H1 (cell line): ENCODE data around the gene MIER1. TPM values are rescaled to one million over a fixed set of nuclear protein-coding genes. Genes with fewer than 3 reads are reported as not detected.

Source experiments
- CTCF ChIA-PET: fragments of 300-600 bp; sonication (Branson Sonifier 250); formaldehyde crosslinking; loops from one replicate; lab custom pipeline; 2021; ENCODE audit not compliant: partially characterized antibody; lab: Charles Lee
- POLR2A ChIA-PET: fragments of 300-600 bp; sonication (Branson Sonifier 250); formaldehyde crosslinking; loops from one replicate; lab custom pipeline; 2021; ENCODE audit warnings: inconsistent platforms; ENCODE audit not compliant: partially characterized antibody; lab: Charles Lee
- DNase-seq, 2 experiments: peaks; one replicate each; pipeline versions ENCODE4 v3.0.0 to v3.0.0-alpha.2; 2010 to 2022; ENCODE audit warnings: low spot score in 2 of 2, low read depth in 1 of 2, mixed read lengths in 1 of 2
- FAIRE-seq: peaks from 2 replicates; lab custom pipeline; 2011; peaks lifted over from hg19 to GRCh38; lab: Jason Lieb, UNC
- H2AFZ ChIP-seq: 2 replicates; pipeline ENCODE4 v1.8.1; 2012; ENCODE audit warnings: low read length, inconsistent platforms
- H2AK5ac ChIP-seq: 2 replicates; pipeline ENCODE4 v1.6.1; 2013; ENCODE audit warnings: low read depth, low read length
- H2BK120ac ChIP-seq: replicated peaks from 2 replicates; pipeline ENCODE3; 2013; ENCODE audit warnings: low read depth, low read length, inconsistent platforms
- H2BK12ac ChIP-seq: 2 replicates; pipeline ENCODE4 v1.6.1; 2013; ENCODE audit warnings: low read depth, low read length
- H2BK15ac ChIP-seq: 2 replicates; pipeline ENCODE4 v1.6.1; 2013; ENCODE audit warnings: low read length
- H2BK20ac ChIP-seq: 2 replicates; pipeline ENCODE4 v1.6.1; 2013; ENCODE audit warnings: low read length
- H2BK5ac ChIP-seq: 2 replicates; pipeline ENCODE4 v1.6.1; 2013; ENCODE audit warnings: low read depth, low read length
- H3K14ac ChIP-seq: 2 replicates; pipeline ENCODE4 v1.6.1; 2013; ENCODE audit warnings: inconsistent platforms; ENCODE audit not compliant: insufficient read length
- H3K18ac ChIP-seq: 2 replicates; pipeline ENCODE4 v1.6.1; 2013; ENCODE audit warnings: low read length; ENCODE audit errors: extremely low read depth
- H3K23ac ChIP-seq: 2 replicates; pipeline ENCODE4 v1.6.1; 2013; ENCODE audit warnings: inconsistent platforms; ENCODE audit not compliant: insufficient read length
- H3K23me2 ChIP-seq: 2 replicates; pipeline ENCODE4 v1.6.1; 2013; ENCODE audit warnings: low read depth, low read length
- H3K27ac ChIP-seq: 2 replicates; pipeline ENCODE4 v1.6.1; 2011; ENCODE audit warnings: low read depth, low read length, inconsistent platforms
- H3K27me3 ChIP-seq, 4 experiments: replicated peaks in 1 of 4; 1 replicate in 1 of 4; 2 replicates in 3 of 4; pipeline versions ENCODE4 v1.6.1 to v1.8.1; 2011 to 2013; ENCODE audit warnings: low read length in 3 of 4, mild to moderate bottlenecking in 3 of 4, inconsistent platforms in 2 of 4, mixed read lengths in 2 of 4, moderate library complexity in 1 of 4; ENCODE audit not compliant: control insufficient read depth in 3 of 4, insufficient read depth in 3 of 4; ENCODE audit errors: extremely low read depth in 1 of 4
- H3K36me3 ChIP-seq, 4 experiments: 2 replicates each; pipeline versions ENCODE4 v1.6.1 to v1.8.1; 2011 to 2013; ENCODE audit warnings: mild to moderate bottlenecking in 4 of 4, low read length in 3 of 4, moderate library complexity in 2 of 4, control low read depth in 1 of 4, inconsistent platforms in 1 of 4; ENCODE audit not compliant: insufficient read depth in 4 of 4, control insufficient read depth in 2 of 4
- H3K4ac ChIP-seq: replicated peaks from 2 replicates; pipeline ENCODE3; 2013; ENCODE audit warnings: low read length, low read depth, mixed read lengths, inconsistent platforms; ENCODE audit not compliant: insufficient read length
- H3K4me1 ChIP-seq, 4 experiments: replicated peaks in 1 of 4; 1 replicate in 1 of 4; 2 replicates in 3 of 4; pipeline versions ENCODE4 v1.6.1 to v1.8.1; 2011 to 2013; ENCODE audit warnings: low read length in 3 of 4, inconsistent platforms in 2 of 4, mixed read lengths in 1 of 4; ENCODE audit not compliant: insufficient read depth in 4 of 4, control insufficient read depth in 3 of 4
- H3K4me2 ChIP-seq, 2 experiments: 2 replicates each; pipeline versions ENCODE4 v1.6.1 to v1.8.1; 2011 to 2013; ENCODE audit warnings: low read depth in 2 of 2, low read length in 2 of 2, control low read depth in 1 of 2, inconsistent platforms in 1 of 2, mild to moderate bottlenecking in 1 of 2; ENCODE audit not compliant: insufficient read depth in 1 of 2
- H3K4me3 ChIP-seq, 4 experiments: fragments of 200-600, 300-600 bp in 1 of 4; sonication (generic), shearing (Covaris generic), sonication (Bioruptor Twin) in 1 of 4; 2 replicates each; pipeline versions ENCODE4 v1.5.1 to v1.8.1; 2011 to 2016; ENCODE audit warnings: low read length in 4 of 4, low read depth in 3 of 4, control low read depth in 2 of 4, inconsistent platforms in 2 of 4, mild to moderate bottlenecking in 2 of 4, mixed read lengths in 1 of 4, moderate library complexity in 1 of 4; ENCODE audit not compliant: insufficient read depth in 2 of 4; ENCODE audit errors: extremely low read depth in 1 of 4
- H3K56ac ChIP-seq: replicated peaks from 2 replicates; pipeline ENCODE3; 2013; ENCODE audit warnings: low read depth, mild to moderate bottlenecking, mixed read lengths, low read length, inconsistent platforms; ENCODE audit not compliant: insufficient read length
- H3K79me1 ChIP-seq: 2 replicates; pipeline ENCODE4 v1.6.1; 2013; ENCODE audit warnings: low read depth, low read length, control low read depth
- H3K79me2 ChIP-seq, 2 experiments: 2 replicates each; pipeline versions ENCODE4 v1.6.1 to v1.8.1; 2012 to 2013; ENCODE audit warnings: low read length in 2 of 2, mild to moderate bottlenecking in 2 of 2, inconsistent platforms in 1 of 2; ENCODE audit not compliant: insufficient read depth in 2 of 2, control insufficient read depth in 1 of 2
- H3K9ac ChIP-seq, 4 experiments: replicated peaks in 1 of 4; 1 replicate in 1 of 4; 2 replicates in 3 of 4; pipeline versions ENCODE4 v1.6.1 to v1.8.1; 2011 to 2013; ENCODE audit warnings: low read depth in 3 of 4, low read length in 3 of 4, control low read depth in 2 of 4, mild to moderate bottlenecking in 2 of 4, moderate library complexity in 2 of 4, inconsistent platforms in 1 of 4; ENCODE audit errors: extremely low read depth in 1 of 4
- H3K9me3 ChIP-seq, 2 experiments: 2 replicates each; pipeline versions ENCODE4 v1.6.1 to v1.8.1; 2012 to 2013; ENCODE audit warnings: mild to moderate bottlenecking in 2 of 2, moderate library complexity in 2 of 2, control low read depth in 1 of 2, inconsistent platforms in 1 of 2, low read depth in 1 of 2, low read length in 1 of 2, mixed read lengths in 1 of 2; ENCODE audit not compliant: insufficient read depth in 2 of 2
- H4K20me1 ChIP-seq, 2 experiments: replicated peaks in 1 of 2; 2 replicates each; pipeline versions ENCODE3 to v1.8.1; 2011 to 2013; ENCODE audit warnings: inconsistent platforms in 2 of 2, low read length in 2 of 2, mild to moderate bottlenecking in 1 of 2; ENCODE audit not compliant: insufficient read depth in 2 of 2, control insufficient read depth in 1 of 2
- H4K5ac ChIP-seq: 2 replicates; pipeline ENCODE4 v1.6.1; 2013; ENCODE audit warnings: low read length, low read depth, mixed read lengths, inconsistent platforms; ENCODE audit not compliant: insufficient read length
- H4K8ac ChIP-seq: 2 replicates; pipeline ENCODE4 v1.8.0; 2013; ENCODE audit warnings: mild to moderate bottlenecking, moderate library complexity, low read length, inconsistent platforms; ENCODE audit not compliant: insufficient read depth; ENCODE audit errors: extremely low read depth
- H4K91ac ChIP-seq: replicated peaks from 2 replicates; pipeline ENCODE3; 2013; ENCODE audit warnings: low read length, mixed read lengths, inconsistent platforms; ENCODE audit not compliant: insufficient read length
- CBX5 ChIP-seq: fragments of 300-800, 300-1000 bp; sonication (generic); IDR thresholded peaks from 2 replicates; pipeline ENCODE4 v1.7.1; 2016; ENCODE audit warnings: antibody characterized with exemption, low read length, low read depth
- CBX8 ChIP-seq: fragments of 300-800, 300-1000 bp; sonication (generic); IDR thresholded peaks from 2 replicates; pipeline ENCODE4 v1.7.1; 2016; ENCODE audit warnings: low read depth, low read length, borderline replicate concordance
- CREB1 ChIP-seq: IDR thresholded peaks from 2 replicates; pipeline ENCODE4 v1.6.1; 2012; ENCODE audit warnings: inconsistent platforms
- EGR1 ChIP-seq: IDR thresholded peaks from 2 replicates; pipeline ENCODE4 v1.6.1; 2011; ENCODE audit warnings: low read depth, low read length, borderline replicate concordance
- EZH2 ChIP-seq: fragments of 200-600 bp; sonication (generic); IDR thresholded peaks from 2 replicates; pipeline ENCODE4 v1.7.1; 2012; ENCODE audit warnings: low read depth, mild to moderate bottlenecking, moderate library complexity, low read length, inconsistent platforms; ENCODE audit not compliant: severe bottlenecking
- JUND ChIP-seq: IDR thresholded peaks from 2 replicates; pipeline ENCODE4 v1.6.1; 2011; ENCODE audit warnings: mild to moderate bottlenecking, improper control_type of control experiment, low read length
- KDM5A ChIP-seq: fragments of 200-600 bp; IDR thresholded peaks from 2 replicates; pipeline ENCODE4 v1.7.1; 2012; ENCODE audit warnings: mild to moderate bottlenecking, low read length, inconsistent platforms, mixed read lengths
- NRF1 ChIP-seq: IDR thresholded peaks from 2 replicates; pipeline ENCODE4 v1.6.1; 2011; ENCODE audit warnings: mild to moderate bottlenecking, low read depth, low read length, improper control_type of control experiment
- RAD21 ChIP-seq, 2 experiments: IDR thresholded peaks in 1 of 2; conservative IDR thresholded peaks in 1 of 2; 2 replicates each; pipeline ENCODE4 v1.6.1; 2011; ENCODE audit warnings: low read depth in 2 of 2, low read length in 2 of 2, improper control_type of control experiment in 1 of 2, inconsistent platforms in 1 of 2, mild to moderate bottlenecking in 1 of 2, moderate library complexity in 1 of 2
- SIRT6 ChIP-seq: IDR thresholded peaks from one replicate; pipeline ENCODE4 v1.7.1; 2012; ENCODE audit warnings: low read length, inconsistent platforms
- SP4 ChIP-seq: IDR thresholded peaks from 2 replicates; pipeline ENCODE4 v1.6.1; 2012; ENCODE audit warnings: low read length, inconsistent platforms
- SUZ12 ChIP-seq: fragments of 200-600 bp; sonication (generic); IDR thresholded peaks from 2 replicates; pipeline ENCODE4 v1.6.1; 2012; ENCODE audit warnings: mild to moderate bottlenecking, inconsistent platforms, low read length, moderate library complexity, mixed read lengths
- ZNF274 ChIP-seq: IDR thresholded peaks from 2 replicates; pipeline ENCODE4 v1.7.0; 2012; ENCODE audit warnings: low read length, borderline replicate concordance; ENCODE audit errors: extremely low read depth
- WGBS, 2 experiments: shearing (Covaris generic) in 1 of 2; methylation state at CpG; one replicate each; pipeline versions ENCODE4 v1.1.6 to v1.1.7; 2013 to 2015; ENCODE audit warnings: low lambda C conversion rate in 2 of 2, mixed read lengths in 2 of 2, inconsistent platforms in 1 of 2, low coverage in 1 of 2, missing lambda C conversion rate in 1 of 2; ENCODE audit not compliant: insufficient replicate concordance in 2 of 2, insufficient coverage in 1 of 2, insufficient read length in 1 of 2; ENCODE audit errors: extremely low coverage in 1 of 2, missing lambda C conversion rate in 1 of 2; 5-methylcytosine and 5-hydroxymethylcytosine counted together
- polyA plus RNA-seq, 7 experiments: library from polyadenylated mRNA; depleted of rRNA in 3 of 7; stranded (reverse) in 5 of 7; unstranded in 2 of 7; fragments of >200 nt in 5 of 7; fragments of 200-250 nt in 2 of 7; gene quantifications; 1 replicate in 5 of 7; 2 replicates in 1 of 7; 4 replicates in 1 of 7; pipeline versions ENCODE4 v1.2.1 to v1.2.3, GENCODE V29; 2011 to 2013; ENCODE audit warnings: missing spikeins in 2 of 7, mixed read lengths in 2 of 7
- total RNA-seq: library from RNA; stranded (reverse); fragmentation: NEBNext Ultra II Directional; extraction: Animal tissue kit (Norgen Biotek cat#: 25700); gene quantifications from 2 replicates; pipeline ENCODE4 v1.2.1, GENCODE V29; 2021
- TF ChIP-seq, protein P1 (sequence below): IDR thresholded peaks from 2 replicates; pipeline ENCODE4 v1.6.1; 2011; ENCODE audit warnings: low read depth, mild to moderate bottlenecking, low read length; ENCODE audit not compliant: insufficient read depth

The MIER1 gene
- total and polyA plus RNA-seq, 2 of the 8 experiments (the other 6 are each of a cell fraction or from before 2014, with no cell fraction given) = 5.2 to 33.5 TPM

DNA sequence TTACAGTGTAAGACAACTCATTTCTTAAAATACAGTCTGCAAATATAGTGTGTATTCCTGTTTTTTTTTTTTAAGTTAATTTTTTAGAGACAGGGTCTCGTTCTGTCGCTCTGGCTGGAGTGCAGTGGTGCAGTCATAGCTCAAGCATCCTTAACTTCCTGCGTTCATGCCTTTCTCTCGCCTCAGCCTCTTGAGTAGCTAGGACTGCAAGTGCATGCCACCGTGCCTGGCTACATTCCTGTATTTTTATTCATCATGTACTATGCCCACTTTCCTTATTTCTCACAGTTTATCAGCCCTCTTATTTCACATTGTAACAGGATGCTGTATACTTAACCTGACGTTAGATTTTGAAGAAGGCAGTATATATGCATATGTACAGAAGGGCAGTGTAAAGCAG, 26.7 kb downstream of the MIER1 start:
- Histone ChIP-seq H3K27me3 (no peaks in the 10 kb centered on the region), H2BK20ac (no peak overlapping the region), H3K4me2 (no peak overlapping the region), H3K18ac (no peak overlapping the region), H3K36me3 (peaks cover 0 to 27% (median 11%) of the 10 kb centered on the region in 4 experiments; a peak in 5 of 8 replicates), H2BK120ac (no peak overlapping the region), H3K9me3 (no peaks in the 10 kb centered on the region), H3K14ac (no peak overlapping the region), H3K4me3 (no peak overlapping the region), H2AK5ac (no peak overlapping the region), H3K4ac (no peak overlapping the region), H3K79me1 (no peaks in the 10 kb centered on the region; the same call in 1 of the 2 replicates), H4K20me1 (peaks cover 3 to 8% of the 10 kb centered on the region in 2 experiments), H3K4me1 (no peaks in the 10 kb centered on the region), H4K8ac (no peak overlapping the region), H3K79me2 (no peaks in the 10 kb centered on the region), H4K91ac (no peak overlapping the region), H2BK5ac (no peak overlapping the region), H2AFZ (no peak overlapping the region), H2BK15ac (no peak overlapping the region), H4K5ac (no peak overlapping the region), H2BK12ac (no peak overlapping the region), H3K9ac (no peak overlapping the region), H3K23me2 (no peaks in the 10 kb centered on the region), H3K23ac (no peak overlapping the region), H3K27ac (no peak overlapping the region), H3K56ac (no peak overlapping the region)
- DNase-seq (no peak), FAIRE-seq (no peak)
- POLR2A ChIA-PET = interaction anchor here (1.0 kb wide), 1 partner anchor 14 kb away, joined by 3 read pairs; no protein-coding TSS in a partner anchor
- CTCF ChIA-PET = interaction anchor here (0.8 kb wide), 1 partner anchor 262 kb away, joined by 3 read pairs; no protein-coding TSS in a partner anchor
- WGBS, 2 experiments = 99% methylated on average over 6 of the region's 6 CpGs; no CpG with 5 or more reads in 1 of the 2 experiments
- TF ChIP-seq RAD21 (IDR thresholded peaks at IDR 0.05 in 1 of 2, conservative IDR thresholded peaks at IDR 0.05 in 1 of 2; ENCODE audit: low read depth in 2 of 2, low read length in 2 of 2) (no peak), SIRT6 (no peak), EZH2 (no peak), CBX5 (no peak), SP4 (no peak), CREB1 (no peak), KDM5A (no peak), SUZ12 (no peak), NRF1 (no peak), CBX8 (no peak), JUND (no peak), ZNF274 (no peak), EGR1 (no peak)
- TF ChIP-seq, protein P1, sequence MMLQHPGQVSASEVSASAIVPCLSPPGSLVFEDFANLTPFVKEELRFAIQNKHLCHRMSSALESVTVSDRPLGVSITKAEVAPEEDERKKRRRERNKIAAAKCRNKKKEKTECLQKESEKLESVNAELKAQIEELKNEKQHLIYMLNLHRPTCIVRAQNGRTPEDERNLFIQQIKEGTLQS = no peak
